ENCODE results near the gene CEACAM16.
"Not testable (repeated sequence)": the region's sequence is repeated elsewhere in the genome, so short reads cannot be mapped to it uniquely, and the experiment has no call there.

The CEACAM16 gene

DNA sequence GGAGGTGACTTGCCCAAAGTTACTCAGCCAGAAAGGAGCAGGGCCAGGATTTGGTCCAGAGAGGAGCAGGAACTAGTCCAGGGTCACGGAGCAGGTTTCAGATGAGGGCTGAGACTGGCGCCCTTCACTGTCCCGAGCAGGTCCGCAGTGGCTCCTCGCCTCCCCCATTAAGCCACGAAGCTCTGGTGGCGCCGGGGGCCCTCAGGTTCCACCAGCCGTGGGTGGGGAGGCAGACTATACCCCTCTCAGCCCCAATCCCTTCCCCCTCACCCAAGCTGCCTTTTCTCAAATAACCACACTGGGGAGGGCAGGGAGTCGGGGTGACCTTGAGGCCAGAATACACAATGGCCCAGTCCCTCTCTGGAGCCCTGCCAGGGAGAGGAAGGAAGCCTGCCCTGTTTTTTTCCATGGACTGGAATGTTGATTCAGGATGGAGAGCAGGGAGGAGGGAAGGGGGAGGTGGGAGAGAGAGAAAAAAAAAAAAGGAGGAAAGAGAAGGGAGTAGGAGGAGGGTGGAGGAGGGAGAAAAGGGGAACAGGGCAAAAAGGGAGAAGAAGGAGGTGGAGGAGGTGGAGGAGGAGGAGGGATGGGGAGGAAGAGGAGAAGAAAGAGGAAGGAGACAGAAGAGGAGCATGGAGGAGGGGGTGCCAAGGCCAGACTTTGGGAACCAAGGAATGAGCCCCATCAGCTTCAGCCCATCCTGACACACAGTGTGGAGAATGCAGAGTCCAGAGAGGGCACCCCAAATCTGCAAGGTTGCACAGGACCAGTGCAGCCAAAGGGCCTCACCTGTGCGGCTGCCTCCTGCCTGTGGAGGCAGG lies 19.7 kb downstream of the CEACAM16 start:
- DNase-seq (ENCODE audit: low read depth), result no peak
- no peak overlapping the region for H3K4me3 ChIP-seq (ENCODE audit: control insufficient read depth, low read depth, low read length)
- TF ChIP-seq, protein P1, sequence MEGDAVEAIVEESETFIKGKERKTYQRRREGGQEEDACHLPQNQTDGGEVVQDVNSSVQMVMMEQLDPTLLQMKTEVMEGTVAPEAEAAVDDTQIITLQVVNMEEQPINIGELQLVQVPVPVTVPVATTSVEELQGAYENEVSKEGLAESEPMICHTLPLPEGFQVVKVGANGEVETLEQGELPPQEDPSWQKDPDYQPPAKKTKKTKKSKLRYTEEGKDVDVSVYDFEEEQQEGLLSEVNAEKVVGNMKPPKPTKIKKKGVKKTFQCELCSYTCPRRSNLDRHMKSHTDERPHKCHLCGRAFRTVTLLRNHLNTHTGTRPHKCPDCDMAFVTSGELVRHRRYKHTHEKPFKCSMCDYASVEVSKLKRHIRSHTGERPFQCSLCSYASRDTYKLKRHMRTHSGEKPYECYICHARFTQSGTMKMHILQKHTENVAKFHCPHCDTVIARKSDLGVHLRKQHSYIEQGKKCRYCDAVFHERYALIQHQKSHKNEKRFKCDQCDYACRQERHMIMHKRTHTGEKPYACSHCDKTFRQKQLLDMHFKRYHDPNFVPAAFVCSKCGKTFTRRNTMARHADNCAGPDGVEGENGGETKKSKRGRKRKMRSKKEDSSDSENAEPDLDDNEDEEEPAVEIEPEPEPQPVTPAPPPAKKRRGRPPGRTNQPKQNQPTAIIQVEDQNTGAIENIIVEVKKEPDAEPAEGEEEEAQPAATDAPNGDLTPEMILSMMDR (IDR thresholded peaks at IDR 0.05; ENCODE audit: control insufficient read depth, insufficient read depth, low read depth, low read length, missing control alignments), result no peak

DNA sequence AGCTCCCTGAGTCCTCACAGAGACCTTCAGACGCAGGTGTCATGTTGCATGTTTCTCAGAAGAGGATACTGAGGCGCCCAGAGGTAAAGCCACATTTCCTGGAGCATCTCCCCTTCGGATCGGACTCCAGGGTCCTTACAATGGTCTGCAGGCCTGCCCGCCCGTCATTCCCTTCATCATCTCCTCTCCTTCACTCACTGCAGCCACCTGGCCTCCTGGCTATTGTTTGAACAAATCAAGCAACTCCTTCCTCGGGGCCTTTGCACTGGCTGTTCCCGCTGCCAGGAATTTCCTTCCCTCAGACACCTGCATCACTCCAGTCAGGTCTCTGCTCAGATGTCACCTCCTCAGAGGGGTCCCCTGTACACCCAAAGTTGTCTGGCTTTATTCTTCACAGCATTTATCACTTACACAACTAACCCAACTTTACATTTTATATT lies 20.3 kb downstream of the CEACAM16 start:
- DNase-seq (ENCODE audit: low read depth), result no peak
- H3K4me3 ChIP-seq (ENCODE audit: control insufficient read depth, low read depth, low read length), result no peak overlapping the region
- TF ChIP-seq, protein P1 (IDR thresholded peaks at IDR 0.05; ENCODE audit: control insufficient read depth, insufficient read depth, low read depth, low read length, missing control alignments), result no peak

DNA sequence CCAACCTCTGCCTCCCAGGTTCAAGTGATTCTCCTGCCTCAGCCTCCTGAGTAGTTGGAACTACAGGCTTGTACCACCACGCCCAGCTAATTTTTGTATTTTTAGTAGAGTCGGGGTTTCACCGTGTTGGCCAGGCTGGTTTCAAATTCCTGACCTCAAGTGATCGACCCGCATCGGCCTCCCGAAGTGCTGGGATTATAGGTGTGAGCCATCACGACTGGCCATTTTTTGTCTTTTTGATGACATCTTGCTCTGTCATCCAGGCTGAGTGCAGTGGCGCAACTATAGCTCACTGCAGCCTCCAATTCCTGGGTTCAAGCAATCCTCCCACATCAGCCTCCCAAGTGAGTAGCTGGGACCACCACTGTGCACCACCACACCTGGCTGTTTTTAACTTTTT lies 21.4 kb downstream of the CEACAM16 start:
- DNase-seq (ENCODE audit: low read depth); H3K4me3 ChIP-seq (ENCODE audit: control insufficient read depth, low read depth, low read length): not testable (repeated sequence)

DNA sequence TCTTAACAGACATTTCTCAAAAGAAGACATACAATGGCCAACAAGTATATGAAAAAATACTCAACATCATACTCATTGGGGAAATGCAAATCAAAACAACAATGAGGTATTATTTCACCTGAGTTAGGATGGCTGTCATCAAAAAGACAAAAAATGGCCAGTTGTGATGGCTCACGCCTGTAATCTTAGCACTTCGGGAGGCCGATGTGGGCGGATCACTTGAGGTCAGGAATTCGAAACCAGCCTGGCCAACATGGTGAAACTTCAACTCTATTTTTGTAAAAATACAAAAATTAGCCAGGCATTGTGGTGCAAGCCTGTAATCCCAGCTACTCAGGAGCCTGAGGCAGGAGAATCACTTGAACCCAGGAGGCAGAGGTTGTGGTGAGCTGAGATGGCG lies 22.0 kb downstream of the CEACAM16 start:
- TF ChIP-seq, protein P1 (IDR thresholded peaks at IDR 0.05; ENCODE audit: control insufficient read depth, insufficient read depth, low read depth, low read length, missing control alignments), result no peak
- no peak overlapping the region for H3K4me3 ChIP-seq (ENCODE audit: control insufficient read depth, low read depth, low read length)
- no peak for DNase-seq (ENCODE audit: low read depth)

DNA sequence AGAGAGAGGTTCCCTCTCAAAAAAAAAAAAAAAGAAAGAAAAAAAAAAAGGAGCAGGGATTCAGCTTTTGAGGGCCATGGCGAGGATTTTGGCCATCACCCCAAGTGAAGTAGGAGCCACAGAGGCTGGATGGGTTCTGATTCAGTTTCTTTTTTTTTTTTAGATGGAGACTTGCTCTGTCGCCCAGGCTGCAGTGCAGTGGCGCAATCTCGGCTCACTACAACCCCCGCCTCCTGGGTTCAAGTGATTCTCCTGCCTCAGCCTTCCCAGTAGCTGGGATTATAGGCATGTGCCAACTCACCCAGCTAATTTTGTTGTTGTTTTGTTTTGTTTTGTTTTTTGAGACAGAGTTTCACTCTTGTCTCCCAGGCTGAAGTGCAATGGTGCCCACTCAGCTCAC lies 22.4 kb downstream of the CEACAM16 start:
- not testable (repeated sequence) for DNase-seq (ENCODE audit: low read depth); H3K4me3 ChIP-seq (ENCODE audit: control insufficient read depth, low read depth, low read length)

DNA sequence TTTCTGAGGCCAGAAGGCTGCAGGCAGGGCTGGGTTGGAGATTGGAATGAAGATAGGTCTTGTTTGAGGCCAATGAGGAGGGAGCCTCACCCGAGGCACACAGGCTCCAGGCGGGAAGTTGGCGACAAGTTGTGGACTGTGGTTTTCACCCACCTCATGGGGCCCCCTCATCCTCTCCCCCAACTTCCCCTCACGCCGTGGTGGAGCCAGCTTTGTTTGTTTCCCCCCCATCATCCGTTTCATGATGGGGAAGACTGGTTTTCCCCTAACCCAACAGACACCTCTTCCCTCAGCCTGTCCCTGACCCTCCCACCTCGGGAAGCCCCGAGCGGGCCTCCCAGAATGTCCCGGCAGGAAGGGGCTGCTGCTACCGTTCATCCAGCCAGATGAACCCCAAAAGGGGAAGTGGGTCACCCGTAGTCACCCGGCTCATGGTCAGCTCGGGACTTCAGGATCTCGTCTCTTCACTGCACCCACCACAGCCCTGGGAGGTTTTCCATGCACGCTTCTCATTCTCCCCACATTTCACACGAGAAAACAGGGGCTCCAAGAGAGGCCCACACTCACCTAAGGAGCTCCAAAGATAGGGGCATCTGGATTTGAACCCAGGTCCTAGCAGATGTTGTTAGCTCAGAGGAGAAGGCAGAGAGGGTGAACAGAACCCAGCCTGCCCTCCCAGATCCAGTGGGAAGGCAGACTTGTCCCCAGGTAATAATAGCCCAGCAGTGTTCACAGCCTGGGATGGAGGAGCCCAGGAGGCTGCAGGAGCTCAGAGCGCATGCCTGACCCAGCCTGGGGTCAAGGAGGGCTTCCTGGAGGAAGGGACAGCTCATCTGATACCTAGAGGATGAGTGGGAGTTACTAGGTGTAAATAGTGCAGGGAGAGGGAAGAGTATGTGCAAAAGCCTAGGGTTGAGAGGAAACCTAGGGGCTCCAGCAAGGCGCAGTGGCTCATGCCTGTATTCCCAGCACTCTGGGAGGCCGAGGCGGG lies 23.5 kb downstream of the CEACAM16 start:
- H3K4me3 ChIP-seq (ENCODE audit: control insufficient read depth, low read depth, low read length), result no peak overlapping the region
- TF ChIP-seq, protein P1 (IDR thresholded peaks at IDR 0.05; ENCODE audit: control insufficient read depth, insufficient read depth, low read depth, low read length, missing control alignments), result no peak
- no peak for DNase-seq (ENCODE audit: low read depth)

DNA sequence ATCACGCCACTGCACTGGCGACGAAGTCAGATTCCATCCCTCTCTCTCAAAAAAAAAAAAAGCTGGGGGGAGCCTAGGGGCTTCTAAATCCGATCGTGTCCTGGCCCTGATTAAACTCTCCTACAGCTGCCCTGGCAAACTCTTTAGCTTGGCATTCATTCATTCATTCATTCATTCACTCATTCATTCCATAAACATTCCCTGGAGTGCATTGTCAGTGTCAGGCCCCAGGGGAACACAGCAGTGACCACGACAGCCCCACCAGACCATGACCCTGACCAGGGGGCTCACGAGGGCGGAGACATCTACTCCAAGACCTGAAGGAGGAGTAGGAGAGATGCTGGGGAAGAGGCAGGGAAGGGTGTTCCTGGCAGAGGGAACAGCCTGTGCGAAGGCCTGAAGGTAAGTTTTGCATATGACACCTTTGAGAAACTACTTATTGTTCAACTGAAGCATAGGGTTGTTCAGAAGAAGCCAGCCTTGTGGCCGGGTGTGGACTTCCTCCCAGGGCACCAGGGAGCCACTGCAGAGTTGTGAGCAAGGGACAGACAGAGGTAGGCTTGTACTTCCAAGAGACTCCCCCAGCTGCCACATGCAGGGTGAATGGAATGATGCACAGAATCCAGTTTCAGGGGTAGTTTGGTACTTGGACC lies 24.5 kb downstream of the CEACAM16 start:
- H3K4me3 ChIP-seq (ENCODE audit: control insufficient read depth, low read depth, low read length), result no peak overlapping the region
- TF ChIP-seq, protein P1 (IDR thresholded peaks at IDR 0.05; ENCODE audit: control insufficient read depth, insufficient read depth, low read depth, low read length, missing control alignments), result no peak
- DNase-seq (ENCODE audit: low read depth), result no peak
